Right lobe of liver (tissue), 6 donors: ENCODE measurements around the gene AIFM1. TPM values are rescaled to one million over a fixed set of nuclear protein-coding genes. Genes with fewer than 3 reads are reported as not detected.

Experiments
- ATAC-seq, 4 donors: fragments of 200-7000 bp; cut with Tn5 transposase; one replicate each; pipeline ENCODE4 v1.9.1; 2020; ENCODE audit warnings: mild to moderate bottlenecking in 4 of 4, moderate library complexity in 4 of 4
- DNase-seq, 3 donors: peaks; one replicate each; pipeline ENCODE4 v3.0.0-alpha.2; 2020
- H3K27ac ChIP-seq, 3 donors: fragments of 200-600 bp; one replicate each; pipeline ENCODE4 v1.8.0; 2022
- H3K27me3 ChIP-seq, 2 donors: fragments of 200-600 bp; one replicate each; pipeline ENCODE4 v1.8.0; 2022
- H3K36me3 ChIP-seq, 4 donors: fragments of 200-600 bp; sonication (generic) in 1 of 4; one replicate each; pipeline versions ENCODE4 v1.5.1 to v1.8.0; 2017 to 2022; ENCODE audit warnings: control low read depth in 1 of 4
- H3K4me1 ChIP-seq, 4 donors: fragments of 200-600 bp; sonication (generic) in 1 of 4; one replicate each; pipeline versions ENCODE4 v1.5.1 to v1.8.0; 2017 to 2022; ENCODE audit warnings: control low read depth in 1 of 4
- H3K4me3 ChIP-seq, 3 donors: fragments of 200-600 bp; one replicate each; pipeline ENCODE4 v1.8.0; 2022
- H3K9me3 ChIP-seq, 4 donors: fragments of 200-600 bp; sonication (generic) in 1 of 4; one replicate each; pipeline versions ENCODE4 v1.5.1 to v1.8.0; 2017 to 2022; ENCODE audit warnings: control low read depth in 1 of 4
- POLR2A ChIP-seq: fragments of 450-650 bp; IDR thresholded peaks from one replicate; pipeline ENCODE4 v1.6.1; 2017; ENCODE audit warnings: antibody characterized with exemption, mild to moderate bottlenecking
- WGBS: methylation state at CpG from one replicate; pipeline ENCODE4 v1.1.6; 2018; ENCODE audit warnings: low coverage, low lambda C conversion rate; ENCODE audit not compliant: insufficient coverage; ENCODE audit errors: missing lambda C conversion rate; 5-methylcytosine and 5-hydroxymethylcytosine counted together
- intact Hi-C, 2 donors: fragments of 100-400 bp; cut with DNase I; formaldehyde crosslinking; loops; one replicate each; pipeline versions ENCODE4 v1.11.2 to v1.14.1; 2022
- total RNA-seq, 6 experiments: library from RNA; depleted of rRNA in 2 of 6; stranded (reverse); fragments of >200 nt in 2 of 6; fragmentation: NEBNext Ultra II Directional in 3 of 6; extraction: Animal tissue kit (Norgen Biotek cat#: 25700) in 3 of 6; gene quantifications; one replicate each; pipeline versions ENCODE4 v1.1.0 to v1.2.4, GENCODE V29; 2016 to 2023
- TF ChIP-seq, protein P1 (sequence below), 4 donors: fragments of 200-600 bp in 3 of 4; fragments of 450-650 bp in 1 of 4; IDR thresholded peaks; one replicate each; pipeline versions ENCODE4 v1.5.1 to v1.8.0; 2016 to 2022; ENCODE audit warnings: antibody characterized with exemption in 4 of 4, mild to moderate bottlenecking in 2 of 4
- donor health status: DM: no; HTN: yes; CAD: no.
- donor health status: DM: no; HTN: no; CAD: no.
- donor health status: DM: no; HTN: no; CAD: no.
- donor health status: DM: no; HTN: yes; CAD: no.
- donor health status: DM: no; HTN: yes; CAD: no.

The AIFM1 gene
- total RNA-seq, 6 experiments from 2014 or later: 63.4 to 90.0 (median 76.7) TPM

DNA sequence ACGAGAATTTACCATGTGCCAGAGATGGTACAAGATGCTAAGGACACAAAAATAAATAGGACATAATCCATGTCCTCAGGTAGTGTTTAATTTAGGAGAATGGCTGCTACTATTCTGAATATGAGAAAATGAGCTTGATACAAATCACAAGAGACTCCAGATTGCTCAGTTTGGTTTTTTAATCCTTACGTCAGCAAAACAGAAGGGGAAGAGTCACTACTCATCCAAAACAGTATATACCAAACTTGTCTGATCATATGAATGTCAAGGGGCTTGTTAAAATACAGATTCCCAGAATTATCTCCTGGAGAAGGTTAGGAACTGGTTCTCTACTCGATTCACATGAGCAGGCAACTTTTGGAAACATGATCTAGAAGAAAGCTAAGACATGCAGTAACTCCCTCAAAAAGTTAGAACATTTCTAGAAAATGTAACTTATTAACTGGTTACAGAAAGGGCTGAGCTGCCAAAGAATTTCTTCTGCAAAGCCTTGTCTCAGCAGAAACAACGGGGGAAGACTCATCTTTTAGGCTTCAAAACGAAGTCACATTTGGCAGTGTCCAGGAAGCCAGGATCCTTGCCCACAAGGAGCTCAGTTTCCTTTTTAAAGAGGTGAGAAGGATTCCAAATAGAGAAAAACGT lies 3.4 kb downstream of the AIFM1 start:
- WGBS: 17% methylated on average over 6 of the region's 6 CpGs
- peaks cover 0 to 27% (median 0%) of the 10 kb centered on the region in 4 donors for H3K4me1 ChIP-seq
- ATAC-seq (no peak), DNase-seq (no peak)
- no peaks in the 10 kb centered on the region for H3K36me3 ChIP-seq
- H3K4me3 ChIP-seq: no peak overlapping the region
- intact Hi-C loops: no loop called here
- peak overlapping the region in 1 of 3 donors; percentile 29 for H3K27ac ChIP-seq
- no peaks in the 10 kb centered on the region for H3K9me3 ChIP-seq
- TF ChIP-seq, protein P1, sequence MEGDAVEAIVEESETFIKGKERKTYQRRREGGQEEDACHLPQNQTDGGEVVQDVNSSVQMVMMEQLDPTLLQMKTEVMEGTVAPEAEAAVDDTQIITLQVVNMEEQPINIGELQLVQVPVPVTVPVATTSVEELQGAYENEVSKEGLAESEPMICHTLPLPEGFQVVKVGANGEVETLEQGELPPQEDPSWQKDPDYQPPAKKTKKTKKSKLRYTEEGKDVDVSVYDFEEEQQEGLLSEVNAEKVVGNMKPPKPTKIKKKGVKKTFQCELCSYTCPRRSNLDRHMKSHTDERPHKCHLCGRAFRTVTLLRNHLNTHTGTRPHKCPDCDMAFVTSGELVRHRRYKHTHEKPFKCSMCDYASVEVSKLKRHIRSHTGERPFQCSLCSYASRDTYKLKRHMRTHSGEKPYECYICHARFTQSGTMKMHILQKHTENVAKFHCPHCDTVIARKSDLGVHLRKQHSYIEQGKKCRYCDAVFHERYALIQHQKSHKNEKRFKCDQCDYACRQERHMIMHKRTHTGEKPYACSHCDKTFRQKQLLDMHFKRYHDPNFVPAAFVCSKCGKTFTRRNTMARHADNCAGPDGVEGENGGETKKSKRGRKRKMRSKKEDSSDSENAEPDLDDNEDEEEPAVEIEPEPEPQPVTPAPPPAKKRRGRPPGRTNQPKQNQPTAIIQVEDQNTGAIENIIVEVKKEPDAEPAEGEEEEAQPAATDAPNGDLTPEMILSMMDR (IDR thresholded peaks at IDR 0.05): no peak
- no peak for TF ChIP-seq POLR2A
- H3K27me3 ChIP-seq: no peaks in the 10 kb centered on the region

DNA sequence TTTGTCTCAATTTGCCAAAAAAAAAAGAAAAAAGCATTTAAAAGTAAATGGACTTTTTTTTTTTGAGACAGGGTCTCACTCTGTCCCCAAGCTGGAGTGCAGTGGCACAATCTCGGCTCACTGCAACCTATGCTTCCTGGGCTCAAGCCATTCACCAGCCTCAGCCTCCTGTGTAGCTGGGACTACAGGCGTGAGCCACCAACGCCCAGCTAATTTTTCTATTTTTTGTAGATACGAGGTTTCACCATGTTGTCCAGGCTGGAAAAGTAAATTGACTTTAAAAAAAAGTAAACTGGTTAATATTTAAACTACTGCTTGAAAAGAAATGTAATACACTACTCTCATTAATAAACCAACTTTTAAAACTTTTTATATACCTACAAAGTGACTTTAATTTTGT lies 5.9 kb downstream of the AIFM1 start:
- intact Hi-C loops: no loop called here
- Histone ChIP-seq H3K4me1 (peaks cover 0 to 27% (median 0%) of the 10 kb centered on the region in 4 donors), H3K36me3 (no peaks in the 10 kb centered on the region), H3K27me3 (no peaks in the 10 kb centered on the region), H3K4me3 (no peak overlapping the region), H3K27ac (no peak overlapping the region), H3K9me3 (no peaks in the 10 kb centered on the region)
- DNase-seq (no peak), ATAC-seq (peak; percentile 40 to 61 (median 57))
- 23% methylated on average over 4 of the region's 4 CpGs for WGBS
- TF ChIP-seq POLR2A: no peak
- TF ChIP-seq, protein P1 (IDR thresholded peaks at IDR 0.05): no peak

DNA sequence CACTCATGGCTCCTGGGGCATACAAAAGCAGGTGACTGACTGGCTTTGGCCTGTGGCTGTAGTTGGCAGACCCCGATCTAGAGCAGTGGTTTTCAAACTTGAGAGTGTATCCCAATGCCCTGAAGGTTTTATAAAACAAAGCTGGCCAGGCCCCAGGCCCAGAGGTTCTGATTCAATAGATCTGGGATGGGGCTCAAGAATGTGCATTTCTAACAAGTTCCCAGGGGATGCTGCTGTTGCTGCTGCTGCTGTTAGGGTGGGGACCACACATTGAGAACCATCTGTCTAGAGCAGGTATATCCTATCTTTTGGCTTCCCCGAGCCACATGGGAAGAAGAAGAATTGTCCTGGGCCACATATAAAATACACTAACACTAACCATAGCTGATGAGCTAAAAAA lies 7.3 kb downstream of the AIFM1 start:
- TF ChIP-seq, protein P1 (IDR thresholded peaks at IDR 0.05): no peak
- no peak for TF ChIP-seq POLR2A

DNA sequence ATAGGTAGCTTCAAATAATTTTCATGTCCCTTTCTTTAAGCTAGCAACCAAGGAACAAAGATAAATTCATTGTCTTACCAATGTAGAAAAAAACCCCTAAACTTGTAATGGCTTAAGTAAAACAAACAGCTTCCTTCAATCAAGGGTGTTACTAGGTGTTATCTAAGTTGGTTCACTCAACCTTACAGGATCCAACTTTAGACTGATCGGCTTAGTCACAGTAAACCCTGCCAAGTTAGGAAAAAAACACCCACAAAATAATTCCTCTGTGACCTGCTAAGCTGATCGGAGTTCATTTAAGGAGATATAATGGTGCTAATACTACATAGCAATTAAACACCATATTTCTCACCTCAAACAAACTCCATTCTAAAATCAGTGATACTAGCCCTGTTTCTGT lies 10.1 kb downstream of the AIFM1 start:
- intact Hi-C loops: no loop called here
- DNase-seq (no peak), ATAC-seq (peak in 1 of 4 donors; percentile 17)
- H3K4me3 ChIP-seq: no peak overlapping the region
- H3K27ac ChIP-seq: no peak overlapping the region
- H3K9me3 ChIP-seq: no peaks in the 10 kb centered on the region
- H3K36me3 ChIP-seq: no peaks in the 10 kb centered on the region
- H3K27me3 ChIP-seq: no peaks in the 10 kb centered on the region
- TF ChIP-seq, protein P1 (IDR thresholded peaks at IDR 0.05): no peak
- no peak for TF ChIP-seq POLR2A
- WGBS: 51% methylated on average over 2 of the region's 2 CpGs
- H3K4me1 ChIP-seq: peaks cover 0 to 7% (median 0%) of the 10 kb centered on the region in 4 donors

More for the DNA sequence above, 7.3 kb downstream of the AIFM1 start:
- Histone ChIP-seq H3K36me3 (no peaks in the 10 kb centered on the region), H3K4me1 (peaks cover 0 to 16% (median 0%) of the 10 kb centered on the region in 4 donors), H3K9me3 (no peaks in the 10 kb centered on the region), H3K27ac (no peak overlapping the region), H3K4me3 (no peak overlapping the region), H3K27me3 (no peaks in the 10 kb centered on the region)
- ATAC-seq: no peak
- intact Hi-C loops: no loop called here
- DNase-seq: no peak
- WGBS: 72% methylated on average over 2 of the region's 2 CpGs
